ENCODE data around the gene SARDH. TPM values are rescaled to one million over a fixed set of nuclear protein-coding genes. Genes with fewer than 3 reads are reported as not detected.
A peak's percentile ranks its signal among the peaks of the same experiment; 100 is the strongest.

SARDH gene
- total and polyA plus RNA-seq, 2 donors (not counting 3 experiments of a cell fraction or from before 2014, with no cell fraction given), result 0.19 to 0.44 TPM

DNA sequence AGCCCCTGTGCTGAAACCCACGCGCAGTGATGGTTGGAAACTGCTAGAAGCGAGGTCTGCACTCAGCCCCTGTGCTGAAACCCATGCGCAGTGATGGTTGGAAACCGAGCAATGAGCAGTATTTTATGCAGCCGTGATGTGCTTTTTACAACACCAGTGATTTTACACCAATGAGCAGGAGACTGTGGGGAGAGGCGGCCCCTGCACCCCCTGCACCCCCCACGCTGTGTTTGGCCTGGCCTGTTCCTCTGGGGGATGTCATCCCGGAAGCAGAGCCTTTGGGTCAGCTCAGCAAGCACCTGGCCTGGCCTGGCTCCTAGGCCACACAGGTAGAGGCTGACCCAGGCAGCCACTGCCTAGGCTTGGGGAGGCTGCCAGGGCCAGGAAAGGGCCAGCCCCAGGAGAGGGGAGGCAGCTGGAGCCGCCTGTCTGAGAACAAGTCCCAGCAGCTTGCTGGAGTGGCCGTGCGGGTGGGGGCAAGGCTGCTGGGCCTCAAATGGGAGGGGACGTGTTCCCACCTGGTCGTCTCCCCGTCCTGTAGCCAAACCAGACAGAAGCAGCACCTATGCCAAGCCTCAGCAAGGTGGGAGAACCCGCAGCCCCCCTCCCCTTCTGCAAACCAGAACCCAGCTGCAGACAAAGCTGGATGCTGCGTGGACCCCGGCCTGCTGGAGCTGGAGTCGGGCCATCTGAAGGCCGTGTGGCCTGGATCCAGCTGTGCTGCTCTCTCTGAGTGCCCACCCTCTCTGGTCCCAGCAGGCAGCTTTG lies 55.1 kb downstream of the SARDH start:
- Histone ChIP-seq H4K20me1 (replicated peaks; ENCODE audit: control insufficient read depth, extremely low read depth, insufficient read depth, low read length) (no peaks in the 10 kb centered on the region), H3K79me2 (ENCODE audit: control insufficient read depth, insufficient read depth, low read length) (no peaks in the 10 kb centered on the region), H3K4me3 (replicated peaks in 1 of 3; ENCODE audit: insufficient read depth in 1 of 3, low read depth in 1 of 3, low read length in 3 of 3) (no peak overlapping the region), H3K36me3 (ENCODE audit: control insufficient read depth in 2 of 2, extremely low read depth in 1 of 2, insufficient read depth in 2 of 2, low read length in 2 of 2) (no peaks in the 10 kb centered on the region), H3K27me3 (ENCODE audit: control insufficient read depth in 2 of 2, insufficient read depth in 2 of 2, low read length in 2 of 2) (no peaks in the 10 kb centered on the region), H3K27ac (ENCODE audit: insufficient read depth, low read depth, low read length) (no peak overlapping the region), H3K4me2 (ENCODE audit: insufficient read depth, low read length) (no peak overlapping the region), H3K4me1 (ENCODE audit: control insufficient read depth, extremely low read depth, insufficient read depth, low read length) (peaks cover 6% of the 10 kb centered on the region), H3K9me1 (replicated peaks; ENCODE audit: control insufficient read depth, extremely low read depth, insufficient read depth, low read length) (no peaks in the 10 kb centered on the region), H3K9ac (replicated peaks; ENCODE audit: extremely low read depth, insufficient read depth, low read length) (peak overlapping the region; percentile 9), H3K9me3 (replicated peaks; ENCODE audit: control insufficient read depth, insufficient read depth, low read length) (no peaks in the 10 kb centered on the region), H2AFZ (ENCODE audit: low read depth, low read length) (peak overlapping the region; percentile 72)
- ChIA-PET POLR2A (no interaction called here), CTCF (no interaction called here)
- DNase-seq (ENCODE audit: low read depth, low spot score) (no peak), FAIRE-seq (no peak)
- intact Hi-C loops (cut with micrococcal nuclease), result no loop called here
- TF ChIP-seq FOS (IDR thresholded peaks at IDR 0.05; ENCODE audit: borderline replicate concordance, insufficient read depth, low read length) (no peak), JUN (IDR thresholded peaks at IDR 0.05; ENCODE audit: borderline replicate concordance, insufficient read depth, insufficient read length, low read depth) (no peak), EZH2 (IDR thresholded peaks at IDR 0.05; ENCODE audit: borderline replicate concordance, low read depth, low read length, severe bottlenecking) (no peak), POLR2A (IDR thresholded peaks at IDR 0.05; ENCODE audit: low read depth, low read length) (no peak), MYC (IDR thresholded peaks at IDR 0.05; ENCODE audit: low read depth, low read length) (no peak), POLR2AphosphoS5 (IDR thresholded peaks at IDR 0.05; ENCODE audit: insufficient read depth, low read depth, low read length) (no peak), GATA2 (IDR thresholded peaks at IDR 0.05; ENCODE audit: insufficient read depth, insufficient read length, low read depth, low read length) (no peak)
- TF ChIP-seq, protein P1, sequence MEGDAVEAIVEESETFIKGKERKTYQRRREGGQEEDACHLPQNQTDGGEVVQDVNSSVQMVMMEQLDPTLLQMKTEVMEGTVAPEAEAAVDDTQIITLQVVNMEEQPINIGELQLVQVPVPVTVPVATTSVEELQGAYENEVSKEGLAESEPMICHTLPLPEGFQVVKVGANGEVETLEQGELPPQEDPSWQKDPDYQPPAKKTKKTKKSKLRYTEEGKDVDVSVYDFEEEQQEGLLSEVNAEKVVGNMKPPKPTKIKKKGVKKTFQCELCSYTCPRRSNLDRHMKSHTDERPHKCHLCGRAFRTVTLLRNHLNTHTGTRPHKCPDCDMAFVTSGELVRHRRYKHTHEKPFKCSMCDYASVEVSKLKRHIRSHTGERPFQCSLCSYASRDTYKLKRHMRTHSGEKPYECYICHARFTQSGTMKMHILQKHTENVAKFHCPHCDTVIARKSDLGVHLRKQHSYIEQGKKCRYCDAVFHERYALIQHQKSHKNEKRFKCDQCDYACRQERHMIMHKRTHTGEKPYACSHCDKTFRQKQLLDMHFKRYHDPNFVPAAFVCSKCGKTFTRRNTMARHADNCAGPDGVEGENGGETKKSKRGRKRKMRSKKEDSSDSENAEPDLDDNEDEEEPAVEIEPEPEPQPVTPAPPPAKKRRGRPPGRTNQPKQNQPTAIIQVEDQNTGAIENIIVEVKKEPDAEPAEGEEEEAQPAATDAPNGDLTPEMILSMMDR (IDR thresholded peaks at IDR 0.05; ENCODE audit: extremely low read depth in 1 of 2, insufficient read depth in 1 of 2, low read depth in 1 of 2, low read length in 2 of 2), result no peak
- TF ChIP-seq, protein P2, sequence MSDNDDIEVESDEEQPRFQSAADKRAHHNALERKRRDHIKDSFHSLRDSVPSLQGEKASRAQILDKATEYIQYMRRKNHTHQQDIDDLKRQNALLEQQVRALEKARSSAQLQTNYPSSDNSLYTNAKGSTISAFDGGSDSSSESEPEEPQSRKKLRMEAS (IDR thresholded peaks at IDR 0.05; ENCODE audit: insufficient read depth, insufficient read length), result no peak
- no TSS peak for BruUV-seq (replicated peaks)
- dilution Hi-C loops (cut with MboI; ENCODE audit: extremely low pct_ligation_motif_present, low sequenced_read_pairs), result no loop called here
